CD14-positive monocyte (primary cell): ENCODE measurements around the gene TCAIM. TPM values are rescaled to one million over a fixed set of nuclear protein-coding genes. Genes with fewer than 3 reads are reported as not detected.

Experiments used
- DNase-seq, 3 donors: peaks; one replicate each; pipeline ENCODE4 v3.0.0-alpha.2; 2011 to 2022
- H2AFZ ChIP-seq: 2 replicates; pipeline ENCODE4 v1.6.0; 2012; ENCODE audit warnings: mild to moderate bottlenecking, low read depth, low read length, inconsistent platforms; ENCODE audit not compliant: insufficient read depth, poor library complexity, severe bottlenecking
- H3K27ac ChIP-seq, 2 donors: 1 replicate in 1 of 2; 2 replicates in 1 of 2; pipeline ENCODE4 v1.5.1; 2012 to 2013; ENCODE audit warnings: low read length in 2 of 2, control low read depth in 1 of 2, inconsistent platforms in 1 of 2, low read depth in 1 of 2, mild to moderate bottlenecking in 1 of 2
- H3K27me3 ChIP-seq, 2 donors: one replicate each; pipeline versions ENCODE4 v1.6.0 to v1.6.1; 2011 to 2013; ENCODE audit warnings: low read length in 2 of 2; ENCODE audit not compliant: control insufficient read depth in 2 of 2, insufficient read depth in 2 of 2
- H3K36me3 ChIP-seq, 2 donors: replicated peaks in 1 of 2; 1 replicate in 1 of 2; 2 replicates in 1 of 2; pipeline versions ENCODE4 v1.5.1 to v1.6.1; 2012 to 2013; ENCODE audit warnings: low read length in 2 of 2, control low read depth in 1 of 2, inconsistent platforms in 1 of 2, mild to moderate bottlenecking in 1 of 2; ENCODE audit not compliant: insufficient read depth in 2 of 2, control insufficient read depth in 1 of 2
- H3K4me1 ChIP-seq, 2 donors: 1 replicate in 1 of 2; 2 replicates in 1 of 2; pipeline versions ENCODE4 v1.5.1 to v1.6.1; 2012 to 2013; ENCODE audit warnings: low read length in 2 of 2, control low read depth in 1 of 2, inconsistent platforms in 1 of 2, mild to moderate bottlenecking in 1 of 2, moderate library complexity in 1 of 2; ENCODE audit not compliant: insufficient read depth in 2 of 2, control insufficient read depth in 1 of 2
- H3K4me2 ChIP-seq: replicated peaks from 2 replicates; pipeline ENCODE3; 2012; ENCODE audit warnings: low read length, moderate library complexity, mild to moderate bottlenecking; ENCODE audit not compliant: poor library complexity, severe bottlenecking; ENCODE audit errors: extremely low read depth
- H3K4me3 ChIP-seq, 3 experiments: fragments of 200-600 bp in 1 of 3; sonication (generic) in 1 of 3; replicated peaks in 1 of 3; 1 replicate in 2 of 3; 2 replicates in 1 of 3; pipeline ENCODE4 v1.5.1; 2011 to 2013; ENCODE audit warnings: low read length in 3 of 3, mild to moderate bottlenecking in 3 of 3, control low read depth in 2 of 3, low read depth in 2 of 3, inconsistent platforms in 1 of 3, moderate library complexity in 1 of 3
- H3K79me2 ChIP-seq: 2 replicates; pipeline ENCODE4 v1.6.0; 2012; ENCODE audit warnings: mild to moderate bottlenecking, control low read depth, inconsistent platforms, low read length, moderate library complexity; ENCODE audit not compliant: insufficient read depth
- H3K9ac ChIP-seq: 2 replicates; pipeline ENCODE4 v1.6.0; 2017; ENCODE audit warnings: low read length, mild to moderate bottlenecking; ENCODE audit not compliant: insufficient read depth, poor library complexity, severe bottlenecking
- H3K9me3 ChIP-seq, 2 donors: replicated peaks in 1 of 2; 1 replicate in 1 of 2; 2 replicates in 1 of 2; pipeline versions ENCODE4 v1.5.1 to v1.6.1; 2012 to 2013; ENCODE audit warnings: low read length in 2 of 2, control low read depth in 1 of 2; ENCODE audit not compliant: control insufficient read depth in 1 of 2, insufficient read depth in 1 of 2
- H4K20me1 ChIP-seq: 2 replicates; pipeline ENCODE4 v1.6.0; 2012; ENCODE audit warnings: mild to moderate bottlenecking, low read length, control low read depth, moderate library complexity; ENCODE audit not compliant: insufficient read depth
- H3K27ac Mint-ChIP-seq, 7 donors: one replicate each; pipeline ENCODE4 v1.8.0; 2020; ENCODE audit warnings: mild to moderate bottlenecking in 7 of 7, mixed read lengths in 7 of 7, moderate library complexity in 6 of 7, inconsistent platforms in 2 of 7
- H3K27me3 Mint-ChIP-seq, 3 donors: one replicate each; pipeline ENCODE4 v1.8.0; 2021 to 2022; ENCODE audit warnings: low read depth in 3 of 3, mild to moderate bottlenecking in 3 of 3, mixed read lengths in 3 of 3, moderate library complexity in 3 of 3, inconsistent platforms in 1 of 3
- H3K36me3 Mint-ChIP-seq, 2 donors: one replicate each; pipeline ENCODE4 v1.8.0; 2020; ENCODE audit warnings: mixed read lengths in 2 of 2, inconsistent platforms in 1 of 2, mild to moderate bottlenecking in 1 of 2
- H3K4me1 Mint-ChIP-seq: one replicate; pipeline ENCODE4 v1.8.0; 2020; ENCODE audit warnings: mild to moderate bottlenecking, mixed read lengths
- H3K4me3 Mint-ChIP-seq, 2 donors: one replicate each; pipeline ENCODE4 v1.8.0; 2020; ENCODE audit warnings: mild to moderate bottlenecking in 2 of 2, mixed read lengths in 2 of 2, moderate library complexity in 1 of 2
- H3K9me3 Mint-ChIP-seq, 7 donors: one replicate each; pipeline ENCODE4 v1.8.0; 2020 to 2022; ENCODE audit warnings: mixed read lengths in 7 of 7, mild to moderate bottlenecking in 6 of 7, moderate library complexity in 6 of 7, inconsistent platforms in 2 of 7
- WGBS: methylation state at CpG from one replicate; pipeline ENCODE4 v1.1.5; 2013; ENCODE audit warnings: missing lambda C conversion rate; ENCODE audit not compliant: insufficient coverage; 5-methylcytosine and 5-hydroxymethylcytosine counted together
- intact Hi-C, 2 donors: fragments of 100-400 bp; cut with micrococcal nuclease; formaldehyde crosslinking; loops; one replicate each; pipeline versions ENCODE4 v1.15.0 to v1.15.1; 2023
- polyA plus RNA-seq, 3 donors: library from polyadenylated mRNA; depleted of rRNA in 1 of 3; unstranded in 2 of 3; stranded (reverse) in 1 of 3; fragments of 300-500 nt in 2 of 3; fragments of >200 nt in 1 of 3; fragmentation: Illumina TruSeq in 2 of 3; gene quantifications; 1 replicate in 2 of 3; 2 replicates in 1 of 3; pipeline ENCODE4 v1.2.3, GENCODE V29; 2012 to 2021
- TF ChIP-seq, protein P1 (sequence below): fragments of 200-600 bp; IDR thresholded peaks from one replicate; pipeline ENCODE4 v1.8.0; 2022; ENCODE audit warnings: antibody characterized with exemption, mild to moderate bottlenecking

The TCAIM gene
- polyA plus RNA-seq, 3 donors = 9.1 to 26.7 (median 20.0) TPM

DNA sequence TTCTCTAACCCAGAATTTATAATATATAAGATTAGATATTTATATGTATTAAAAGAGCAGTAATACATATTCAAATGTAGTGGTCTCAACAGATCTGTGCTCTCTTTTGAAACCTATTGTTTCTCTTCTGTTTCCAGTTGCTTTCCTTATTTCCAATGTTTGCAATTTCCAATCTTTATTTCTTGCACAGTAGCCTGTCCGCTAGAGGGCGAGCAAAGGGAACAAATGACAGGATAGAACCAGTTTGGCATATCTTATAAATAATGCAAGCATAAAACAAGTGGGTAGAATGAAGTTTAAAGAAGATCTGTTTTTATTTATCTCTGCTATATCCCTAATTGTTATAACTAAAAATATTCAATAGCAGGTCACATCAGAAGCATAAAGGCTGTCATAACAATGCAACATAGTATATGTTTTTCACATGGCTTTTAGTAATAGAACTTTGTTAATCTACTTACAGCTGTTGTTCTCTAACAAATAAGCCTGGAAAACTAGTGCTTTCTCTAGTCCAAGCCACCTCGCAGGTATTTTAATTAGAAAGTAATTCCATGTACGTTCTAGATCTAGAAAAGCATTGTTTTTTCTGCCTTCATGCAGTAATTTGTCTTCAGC is 15.1 kb upstream of the TCAIM start:
- H3K4me1 Mint-ChIP-seq = peaks cover 5% of the 10 kb centered on the region
- no peaks in the 10 kb centered on the region for H4K20me1 ChIP-seq
- H3K27me3 Mint-ChIP-seq = peaks cover 0 to 1% (median 0%) of the 10 kb centered on the region in 3 donors
- peaks cover 0 to 5% (median 0%) of the 10 kb centered on the region in 7 donors for H3K9me3 Mint-ChIP-seq
- peaks cover 4 to 6% of the 10 kb centered on the region in 2 donors for H3K4me1 ChIP-seq
- TF ChIP-seq, protein P1, sequence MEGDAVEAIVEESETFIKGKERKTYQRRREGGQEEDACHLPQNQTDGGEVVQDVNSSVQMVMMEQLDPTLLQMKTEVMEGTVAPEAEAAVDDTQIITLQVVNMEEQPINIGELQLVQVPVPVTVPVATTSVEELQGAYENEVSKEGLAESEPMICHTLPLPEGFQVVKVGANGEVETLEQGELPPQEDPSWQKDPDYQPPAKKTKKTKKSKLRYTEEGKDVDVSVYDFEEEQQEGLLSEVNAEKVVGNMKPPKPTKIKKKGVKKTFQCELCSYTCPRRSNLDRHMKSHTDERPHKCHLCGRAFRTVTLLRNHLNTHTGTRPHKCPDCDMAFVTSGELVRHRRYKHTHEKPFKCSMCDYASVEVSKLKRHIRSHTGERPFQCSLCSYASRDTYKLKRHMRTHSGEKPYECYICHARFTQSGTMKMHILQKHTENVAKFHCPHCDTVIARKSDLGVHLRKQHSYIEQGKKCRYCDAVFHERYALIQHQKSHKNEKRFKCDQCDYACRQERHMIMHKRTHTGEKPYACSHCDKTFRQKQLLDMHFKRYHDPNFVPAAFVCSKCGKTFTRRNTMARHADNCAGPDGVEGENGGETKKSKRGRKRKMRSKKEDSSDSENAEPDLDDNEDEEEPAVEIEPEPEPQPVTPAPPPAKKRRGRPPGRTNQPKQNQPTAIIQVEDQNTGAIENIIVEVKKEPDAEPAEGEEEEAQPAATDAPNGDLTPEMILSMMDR = peak; percentile 86
- no peak overlapping the region for H3K4me3 Mint-ChIP-seq
- H3K27ac Mint-ChIP-seq = no peak overlapping the region
- H3K36me3 ChIP-seq = no peaks in the 10 kb centered on the region
- H3K4me3 ChIP-seq = no peak overlapping the region
- H3K27ac ChIP-seq = no peak overlapping the region
- no peak overlapping the region for H3K4me2 ChIP-seq
- no peaks in the 10 kb centered on the region for H3K27me3 ChIP-seq
- no peaks in the 10 kb centered on the region for H3K79me2 ChIP-seq
- H3K9me3 ChIP-seq = no peaks in the 10 kb centered on the region
- no CpG with 5 or more reads among the region's 4 CpGs for WGBS
- no peaks in the 10 kb centered on the region for H3K36me3 Mint-ChIP-seq
- intact Hi-C loops = no loop called here
- no peak overlapping the region for H2AFZ ChIP-seq
- no peak overlapping the region for H3K9ac ChIP-seq
- peak; percentile 32 to 48 (median 42) for DNase-seq

DNA sequence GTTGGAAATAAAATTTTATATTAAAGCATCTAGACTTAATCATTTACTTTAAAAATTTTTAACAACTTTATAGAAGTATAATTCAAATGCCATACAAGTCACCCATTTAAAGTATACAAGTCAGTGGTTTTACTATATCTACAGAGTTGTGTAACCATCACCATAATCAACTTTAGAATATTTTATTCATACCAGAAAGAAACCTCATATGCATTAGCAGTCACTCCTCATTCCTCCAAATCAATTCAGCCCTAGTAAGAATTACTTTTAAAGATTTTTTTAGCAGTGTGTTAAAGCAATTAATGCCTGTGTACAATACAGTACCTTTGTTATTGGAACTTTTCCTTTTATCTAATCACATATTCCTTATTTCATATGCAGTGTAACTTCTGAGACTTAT is 14.0 kb upstream of the TCAIM start:
- no peak for DNase-seq
- H3K4me2 ChIP-seq = no peak overlapping the region
- Mint-ChIP-seq H3K27ac (no peak overlapping the region), H3K4me1 (no peaks in the 10 kb centered on the region), H3K4me3 (no peak overlapping the region), H3K9me3 (peaks cover 0 to 5% (median 0%) of the 10 kb centered on the region in 7 donors), H3K27me3 (peaks cover 0 to 1% (median 0%) of the 10 kb centered on the region in 3 donors), H3K36me3 (no peaks in the 10 kb centered on the region)
- H2AFZ ChIP-seq = no peak overlapping the region
- H3K79me2 ChIP-seq = no peaks in the 10 kb centered on the region
- H3K27ac ChIP-seq = no peak overlapping the region
- no peaks in the 10 kb centered on the region for H3K36me3 ChIP-seq
- H4K20me1 ChIP-seq = no peaks in the 10 kb centered on the region
- TF ChIP-seq, protein P1 = no peak
- H3K4me3 ChIP-seq = no peak overlapping the region
- H3K9me3 ChIP-seq = no peaks in the 10 kb centered on the region
- no peak overlapping the region for H3K9ac ChIP-seq
- H3K27me3 ChIP-seq = no peaks in the 10 kb centered on the region
- intact Hi-C loops = no loop called here
- no peaks in the 10 kb centered on the region for H3K4me1 ChIP-seq
